ENCODE data around the gene DDAH1. TPM values are rescaled to one million over a fixed set of nuclear protein-coding genes. Genes with fewer than 3 reads are reported as not detected.

DDAH1 gene
- total and polyA plus RNA-seq, 2 of the 8 experiments (the other 6 are each of a cell fraction or from before 2014, with no cell fraction given) = 22.8 to 54.5 TPM

- TF ChIP-seq RNF2 (IDR thresholded peaks at IDR 0.05; ENCODE audit: borderline replicate concordance, low read depth, low read length, missing control alignments, poor library complexity, severe bottlenecking) (no peak), POLR2A (IDR thresholded peaks at IDR 0.05; ENCODE audit: control extremely low read depth in 1 of 2, low read depth in 2 of 2, low read length in 2 of 2) (no peak), GTF2F1 (IDR thresholded peaks at IDR 0.05; ENCODE audit: borderline replicate concordance, low read depth, low read length) (no peak), SP1 (IDR thresholded peaks at IDR 0.05; ENCODE audit: low read depth, low read length) (no peak), KDM5A (IDR thresholded peaks at IDR 0.05; ENCODE audit: low read length) (no peak), CBX5 (IDR thresholded peaks at IDR 0.05; ENCODE audit: low read depth, low read length) (no peak), HDAC2 (IDR thresholded peaks at IDR 0.05; ENCODE audit: borderline replicate concordance in 1 of 2, low read depth in 2 of 2, low read length in 2 of 2) (no peak)
Measured at GRCh38 chr1:85473390-85473789, 8.4 kb upstream of the DDAH1 start (continued).
